Activated T-helper 1 cell treated with anti-CD3 and anti-CD28 coated beads, Interleukin-12 subunit alpha, Interleukin-12 subunit beta, Interleukin-2, Interleukin-4 antibody, amounts not matched to agents 30 ng/mL and 10 ng/mL and 1 ng/mL, durations not matched to agents 14 hours and 24 hours and 36 hours (primary cell): ENCODE data around the gene FCRL5. TPM values are rescaled to one million over a fixed set of nuclear protein-coding genes. Genes with fewer than 3 reads are reported as not detected.
A peak's percentile ranks its signal among the peaks of the same experiment; 100 is the strongest.
"Not testable (repeated sequence)": the region's sequence is repeated elsewhere in the genome, so short reads cannot be mapped to it uniquely, and the experiment has no call there.

ENCODE experiments used
- DNase-seq: peaks from one replicate; pipeline ENCODE4 v3.0.0; 2021; ENCODE audit warnings: low spot score
- H3K27ac Mint-ChIP-seq: one replicate; pipeline ENCODE4 v1.8.0; 2021; ENCODE audit warnings: mild to moderate bottlenecking, mixed read lengths
- H3K27me3 Mint-ChIP-seq: one replicate; pipeline ENCODE4 v1.8.0; 2022; ENCODE audit warnings: mild to moderate bottlenecking, moderate library complexity, mixed read lengths; ENCODE audit not compliant: insufficient read depth
- H3K36me3 Mint-ChIP-seq: one replicate; pipeline ENCODE4 v1.8.0; 2021; ENCODE audit warnings: low read depth, mixed read lengths
- H3K4me1 Mint-ChIP-seq: one replicate; pipeline ENCODE4 v1.8.0; 2021; ENCODE audit warnings: low read depth, mixed read lengths
- H3K4me3 Mint-ChIP-seq: one replicate; pipeline ENCODE4 v1.8.0; 2021; ENCODE audit warnings: mild to moderate bottlenecking, moderate library complexity, mixed read lengths
- H3K9me3 Mint-ChIP-seq: one replicate; pipeline ENCODE4 v1.8.0; 2021; ENCODE audit warnings: mixed read lengths
- intact Hi-C: fragments of 100-400 bp; cut with micrococcal nuclease; formaldehyde crosslinking; loops from one replicate; pipeline ENCODE4 v1.15.1; 2024
- total RNA-seq: library from RNA; stranded (reverse); gene quantifications from 2 replicates; pipeline ENCODE4 v1.2.3, GENCODE V29; 2022

The FCRL5 gene
- total RNA-seq, 1 donor from 2014 or later, result not detected

- Mint-ChIP-seq H3K27ac (no peak overlapping the region), H3K27me3 (peaks cover 13% of the 10 kb centered on the region), H3K4me3 (no peak overlapping the region), H3K36me3 (no peaks in the 10 kb centered on the region), H3K4me1 (no peaks in the 10 kb centered on the region), H3K9me3 (no peaks in the 10 kb centered on the region)
- intact Hi-C loops, result no loop called here
- no peak for DNase-seq
These were observed 57.0 kb downstream of the FCRL5 start for GRCh38 chr1:157495285-157495684.

DNA sequence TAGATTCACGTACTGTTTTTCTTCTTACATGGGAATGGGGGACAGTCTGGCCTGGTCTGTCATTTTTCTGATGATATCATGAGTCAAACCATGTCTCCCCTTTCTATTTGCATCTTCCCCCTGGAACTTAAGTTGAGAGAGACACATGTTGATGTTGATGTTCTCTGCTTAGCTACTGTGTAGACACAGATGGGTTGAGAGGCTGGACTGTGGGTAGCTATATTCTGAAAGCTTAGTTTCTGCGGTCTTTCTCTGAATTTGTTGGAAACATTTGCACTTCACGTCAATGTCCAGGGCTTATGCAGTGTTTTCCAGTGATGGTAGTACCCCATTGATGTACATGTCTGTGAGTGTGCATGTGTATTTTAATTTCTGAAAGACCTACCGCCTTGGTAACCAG, 58.2 kb downstream of the FCRL5 start:
- intact Hi-C loops, result no loop called here
- H3K4me3 Mint-ChIP-seq, result no peak overlapping the region
- no peak overlapping the region for H3K27ac Mint-ChIP-seq
- no peaks in the 10 kb centered on the region for H3K4me1 Mint-ChIP-seq
- H3K9me3 Mint-ChIP-seq, result no peaks in the 10 kb centered on the region
- no peak for DNase-seq
- H3K27me3 Mint-ChIP-seq, result peaks cover 13% of the 10 kb centered on the region
- no peaks in the 10 kb centered on the region for H3K36me3 Mint-ChIP-seq

DNA sequence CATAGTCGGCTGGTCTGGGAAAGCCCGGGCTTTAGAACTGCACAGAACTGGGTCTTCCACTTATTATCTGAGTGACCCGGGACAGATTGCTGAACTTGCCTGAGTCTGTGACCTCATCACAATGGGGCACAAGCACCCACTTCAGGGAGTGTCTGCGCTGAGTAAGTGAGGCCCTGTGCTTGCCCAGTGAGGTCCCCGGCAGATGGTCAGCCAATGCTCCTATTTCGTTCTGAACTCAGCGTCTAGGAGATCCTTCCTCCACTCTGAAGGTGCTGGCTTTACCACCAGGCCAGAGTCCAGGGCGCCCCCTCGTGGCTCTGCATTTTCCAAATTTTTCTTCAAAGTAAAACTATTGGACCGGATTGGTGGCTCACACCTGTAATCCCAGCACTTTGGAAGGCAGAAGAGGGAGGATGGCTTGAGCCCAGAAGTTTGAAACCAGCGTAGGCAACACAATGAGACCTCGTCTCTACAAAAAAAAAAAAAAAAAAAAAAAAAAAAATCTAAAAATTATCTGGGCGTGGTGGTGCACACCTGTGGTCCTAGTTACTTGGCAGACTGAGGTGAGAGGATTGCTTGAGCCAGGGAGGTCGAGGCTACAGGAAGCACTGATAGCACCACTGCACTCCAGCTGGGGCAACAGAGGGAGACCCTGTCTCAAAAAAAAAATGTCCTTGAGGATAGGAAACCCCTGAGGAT, 61.7 kb downstream of the FCRL5 start:
- Mint-ChIP-seq H3K36me3 (no peaks in the 10 kb centered on the region), H3K9me3 (no peaks in the 10 kb centered on the region), H3K27me3 (peaks cover 7% of the 10 kb centered on the region), H3K4me1 (no peaks in the 10 kb centered on the region), H3K4me3 (no peak overlapping the region), H3K27ac (no peak overlapping the region)
- DNase-seq, result peak; percentile 31
- intact Hi-C loops, result loop anchor here (1.0 kb wide), 2 partner anchors 113 to 120 kb away; no protein-coding TSS in a partner anchor

DNA sequence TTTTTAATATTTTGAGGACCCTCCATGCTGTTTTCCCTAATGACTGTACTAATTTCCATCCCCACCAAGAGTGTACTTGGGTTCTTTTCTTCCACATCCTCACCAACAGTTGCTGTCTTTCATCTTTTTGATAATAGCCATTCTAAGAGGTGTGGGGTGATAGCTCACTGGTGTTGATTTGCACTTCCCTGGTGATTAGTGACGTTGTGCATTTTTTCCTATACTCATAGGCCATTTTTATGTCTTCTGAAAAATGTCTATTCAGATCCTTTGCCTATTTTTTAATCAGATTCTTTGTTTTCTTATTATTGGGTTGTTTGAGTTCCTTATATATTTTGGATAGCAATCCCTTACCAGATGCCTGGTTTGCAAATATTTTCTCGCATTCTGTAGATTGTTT, 64.2 kb downstream of the FCRL5 start:
- Mint-ChIP-seq H3K27me3 (peaks cover 6% of the 10 kb centered on the region), H3K27ac (no peak overlapping the region), H3K4me3 (no peak overlapping the region), H3K4me1 (no peaks in the 10 kb centered on the region), H3K9me3 (no peaks in the 10 kb centered on the region), H3K36me3 (no peaks in the 10 kb centered on the region)
- no peak for DNase-seq
- intact Hi-C loops, result no loop called here

GRCh38 chr1:157487504-157487903, 64.8 kb downstream of the FCRL5 start:
- intact Hi-C loops, result no loop called here
- no peaks in the 10 kb centered on the region for H3K4me1 Mint-ChIP-seq
- H3K9me3 Mint-ChIP-seq, result no peaks in the 10 kb centered on the region

DNA sequence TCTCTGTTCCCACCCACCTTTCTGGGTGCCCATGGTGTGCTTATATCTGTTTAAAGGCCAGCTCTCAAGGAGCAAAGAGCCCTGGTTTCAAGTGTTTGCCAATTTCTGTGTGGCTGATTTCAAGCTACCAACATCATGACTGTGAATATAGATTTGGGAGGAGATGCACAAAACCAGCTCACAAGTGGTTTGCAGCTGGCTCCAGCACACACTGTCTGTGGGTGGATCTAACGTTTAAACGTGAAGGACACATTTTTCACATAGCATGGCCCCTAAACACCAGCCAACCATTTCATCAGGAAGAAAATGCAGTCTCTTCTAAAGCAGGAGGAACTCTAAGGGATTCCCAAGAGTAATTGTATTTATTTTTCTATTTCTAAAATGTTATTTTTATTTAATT, 65.2 kb downstream of the FCRL5 start:
- Mint-ChIP-seq H3K27ac (no peak overlapping the region), H3K4me1 (no peaks in the 10 kb centered on the region), H3K4me3 (no peak overlapping the region), H3K36me3 (no peaks in the 10 kb centered on the region), H3K9me3 (no peaks in the 10 kb centered on the region), H3K27me3 (peaks cover 12% of the 10 kb centered on the region)
- no peak for DNase-seq
- intact Hi-C loops, result no loop called here

More at GRCh38 chr1:157487504-157487903, 64.8 kb downstream of the FCRL5 start:
- Mint-ChIP-seq H3K27me3 (peaks cover 12% of the 10 kb centered on the region), H3K27ac (no peak overlapping the region), H3K36me3 (no peaks in the 10 kb centered on the region), H3K4me3 (no peak overlapping the region)
- no peak for DNase-seq

DNA sequence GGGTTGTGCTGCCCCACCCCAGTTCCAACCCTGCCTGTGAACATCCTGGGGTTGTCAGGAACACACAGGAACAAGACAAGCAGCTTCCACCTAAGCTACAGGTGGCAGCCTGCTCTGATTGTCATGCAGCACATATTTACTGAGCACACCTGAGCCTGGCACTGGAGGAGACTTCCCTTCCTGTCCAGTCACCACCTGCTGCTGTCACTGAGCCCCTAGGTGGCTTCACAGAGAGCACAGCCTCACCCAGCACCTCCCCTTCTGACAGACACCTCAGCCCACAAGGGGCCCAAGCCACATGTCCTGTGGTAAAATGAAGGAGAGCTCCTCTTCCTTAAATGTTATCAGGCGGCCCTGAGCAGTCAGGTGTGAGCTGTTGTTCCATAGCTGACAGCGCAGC, 65.9 kb downstream of the FCRL5 start:
- DNase-seq, intact Hi-C loops, H3K9me3 Mint-ChIP-seq, H3K4me1 Mint-ChIP-seq, H3K36me3 Mint-ChIP-seq, H3K4me3 Mint-ChIP-seq, H3K27ac Mint-ChIP-seq: not testable (repeated sequence)
- H3K27me3 Mint-ChIP-seq, result peaks cover 12% of the 10 kb centered on the region

DNA sequence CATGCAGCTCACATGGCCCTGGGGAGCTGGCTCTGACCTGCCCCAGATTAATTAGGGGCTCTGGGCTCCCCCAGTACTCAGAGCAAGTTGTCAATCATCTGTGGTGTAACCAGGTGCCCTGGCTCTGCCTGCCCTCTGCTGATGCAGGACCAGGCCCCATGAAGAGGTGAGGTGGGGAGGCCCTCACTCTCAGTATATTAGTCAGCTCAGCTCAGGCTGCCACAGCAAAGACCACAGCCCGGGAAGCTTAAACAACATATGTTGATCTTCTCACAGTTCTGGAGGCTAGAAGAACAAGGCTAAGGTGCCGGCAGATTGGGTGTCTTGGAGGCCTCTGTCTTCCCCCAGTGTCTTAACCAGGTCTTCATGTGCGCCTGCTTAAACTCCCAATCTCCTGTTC, 66.5 kb downstream of the FCRL5 start:
- no peak for DNase-seq
- no peaks in the 10 kb centered on the region for H3K4me1 Mint-ChIP-seq
- no peaks in the 10 kb centered on the region for H3K36me3 Mint-ChIP-seq
- intact Hi-C loops, result no loop called here
- no peak overlapping the region for H3K27ac Mint-ChIP-seq
- H3K4me3 Mint-ChIP-seq, result no peak overlapping the region
- H3K9me3 Mint-ChIP-seq, result no peaks in the 10 kb centered on the region
- H3K27me3 Mint-ChIP-seq, result peaks cover 12% of the 10 kb centered on the region

GRCh38 chr1:157484573-157484972, 67.7 kb downstream of the FCRL5 start:
- Mint-ChIP-seq H3K9me3 (no peaks in the 10 kb centered on the region), H3K4me3 (no peak overlapping the region), H3K27ac (no peak overlapping the region), H3K4me1 (no peaks in the 10 kb centered on the region), H3K36me3 (no peaks in the 10 kb centered on the region), H3K27me3 (peaks cover 16% of the 10 kb centered on the region)
- intact Hi-C loops, result no loop called here
- no peak for DNase-seq

- no peak for DNase-seq
- Mint-ChIP-seq H3K4me1 (no peaks in the 10 kb centered on the region), H3K27ac (no peak overlapping the region), H3K27me3 (peaks cover 19% of the 10 kb centered on the region), H3K36me3 (no peaks in the 10 kb centered on the region), H3K9me3 (no peaks in the 10 kb centered on the region), H3K4me3 (no peak overlapping the region)
- intact Hi-C loops, result no loop called here
These were observed 68.7 kb downstream of the FCRL5 start for GRCh38 chr1:157483635-157484034.

DNA sequence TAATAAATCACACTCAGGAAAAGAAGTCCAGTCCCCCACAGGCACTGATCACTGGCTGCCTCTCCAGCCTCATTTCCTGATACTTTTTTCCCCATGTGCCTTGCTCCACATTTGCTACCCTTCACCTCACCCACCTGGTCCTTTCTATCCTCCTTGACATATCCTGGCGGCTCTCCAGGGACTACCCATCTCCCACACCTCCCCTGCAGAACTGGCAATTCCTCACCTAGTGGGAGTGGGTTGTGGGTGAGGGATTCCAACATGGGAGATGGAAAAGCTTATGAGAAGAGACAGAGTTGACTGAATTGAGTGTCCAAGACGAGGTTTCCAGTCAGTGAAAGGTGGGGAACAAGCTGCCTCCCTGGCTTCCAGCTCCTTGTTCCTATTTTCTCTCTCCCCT, 69.6 kb downstream of the FCRL5 start:
- no peaks in the 10 kb centered on the region for H3K36me3 Mint-ChIP-seq
- H3K27ac Mint-ChIP-seq, result no peak overlapping the region
- no peaks in the 10 kb centered on the region for H3K4me1 Mint-ChIP-seq
- H3K4me3 Mint-ChIP-seq, result no peak overlapping the region
- H3K9me3 Mint-ChIP-seq, result no peaks in the 10 kb centered on the region
- intact Hi-C loops, result no loop called here
- peaks cover 19% of the 10 kb centered on the region for H3K27me3 Mint-ChIP-seq
- no peak for DNase-seq

GRCh38 chr1:157482174-157482573, 70.1 kb downstream of the FCRL5 start:
- intact Hi-C loops, result no loop called here
- Mint-ChIP-seq H3K36me3 (no peaks in the 10 kb centered on the region), H3K27ac (no peak overlapping the region), H3K27me3 (peaks cover 19% of the 10 kb centered on the region), H3K4me3 (no peak overlapping the region), H3K4me1 (no peaks in the 10 kb centered on the region), H3K9me3 (no peaks in the 10 kb centered on the region)
- no peak for DNase-seq

DNA sequence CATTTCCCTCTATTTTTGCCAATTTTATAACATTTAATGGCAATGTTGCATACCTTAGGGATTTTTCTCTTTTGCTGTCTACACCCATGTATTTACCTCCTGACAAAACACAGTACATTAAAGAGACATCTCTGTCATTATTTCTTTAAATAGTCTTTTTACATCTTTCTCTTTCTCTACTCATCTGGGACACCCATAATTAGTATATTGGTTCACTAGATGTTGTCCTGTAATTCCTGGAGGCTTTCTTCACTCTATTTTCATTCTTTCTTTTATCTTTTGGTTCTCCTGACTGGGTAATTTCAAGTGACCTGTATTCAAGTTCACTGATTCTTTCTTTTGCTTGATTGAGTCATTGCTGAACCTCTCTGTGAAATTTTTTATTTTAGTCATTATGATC, 74.3 kb downstream of the FCRL5 start:
- intact Hi-C loops, result no loop called here
- H3K27ac Mint-ChIP-seq, result no peak overlapping the region
- H3K27me3 Mint-ChIP-seq, result peaks cover 14% of the 10 kb centered on the region
- H3K4me1 Mint-ChIP-seq, result no peaks in the 10 kb centered on the region
- DNase-seq, result no peak
- no peak overlapping the region for H3K4me3 Mint-ChIP-seq
- no peaks in the 10 kb centered on the region for H3K9me3 Mint-ChIP-seq
- H3K36me3 Mint-ChIP-seq, result no peaks in the 10 kb centered on the region

GRCh38 chr1:157477419-157477818, 74.9 kb downstream of the FCRL5 start:
- H3K36me3 Mint-ChIP-seq, result no peaks in the 10 kb centered on the region
- no peaks in the 10 kb centered on the region for H3K9me3 Mint-ChIP-seq
- intact Hi-C loops, result no loop called here
- H3K4me3 Mint-ChIP-seq, result no peak overlapping the region
- DNase-seq, result no peak
- peaks cover 8% of the 10 kb centered on the region for H3K27me3 Mint-ChIP-seq
- no peak overlapping the region for H3K27ac Mint-ChIP-seq
- H3K4me1 Mint-ChIP-seq, result no peaks in the 10 kb centered on the region
